GM12878 (cell line): ENCODE results near the gene MT1H. TPM values are rescaled to one million over a fixed set of nuclear protein-coding genes. Genes with fewer than 3 reads are reported as not detected.

Source experiments
- ATF3 ChIP-seq: IDR thresholded peaks from 2 replicates; pipeline ENCODE4 v1.6.1; 2011; ENCODE audit warnings: low read depth, mild to moderate bottlenecking, low read length, moderate library complexity, borderline replicate concordance; ENCODE audit errors: extremely low read depth
- BCLAF1 ChIP-seq: fragments of 450-650 bp; IDR thresholded peaks from 2 replicates; pipeline ENCODE4 v1.6.1; 2017; ENCODE audit warnings: antibody characterized with exemption, mild to moderate bottlenecking, moderate library complexity
- CEBPZ ChIP-seq: fragments of 150-350 bp; IDR thresholded peaks from 2 replicates; pipeline ENCODE4 v1.6.1; 2016; ENCODE audit warnings: low read depth, low read length
- EZH2 ChIP-seq: IDR thresholded peaks from 2 replicates; pipeline ENCODE4 v1.6.1; 2012; ENCODE audit warnings: low read depth, mild to moderate bottlenecking, control low read depth, inconsistent platforms, low read length, borderline replicate concordance; ENCODE audit not compliant: control insufficient read depth
- FOXM1 ChIP-seq: IDR thresholded peaks from 2 replicates; pipeline ENCODE4 v1.6.1; 2012; ENCODE audit warnings: low read depth, mild to moderate bottlenecking, inconsistent platforms, low read length, moderate library complexity
- GABPA ChIP-seq: IDR thresholded peaks from 2 replicates; pipeline ENCODE4 v1.6.1; 2014; ENCODE audit warnings: antibody characterized with exemption, low read depth, mild to moderate bottlenecking, inconsistent platforms
- NBN ChIP-seq: fragments of 450-650 bp; IDR thresholded peaks from 2 replicates; pipeline ENCODE4 v1.6.1; 2016
- RB1 ChIP-seq: fragments of 450-650 bp; formaldehyde crosslinking; IDR thresholded peaks from 2 replicates; pipeline ENCODE4 v1.6.1; 2017; ENCODE audit warnings: mild to moderate bottlenecking, borderline replicate concordance
- TCF12 ChIP-seq: IDR thresholded peaks from 2 replicates; pipeline ENCODE4 v1.6.1; 2011; ENCODE audit warnings: low read depth, mild to moderate bottlenecking, low read length
- polyA plus RNA-seq, 11 experiments: library from polyadenylated mRNA; depleted of rRNA in 4 of 11; unstranded in 6 of 11; stranded (reverse) in 5 of 11; fragments of >200 nt; fragmentation: Nextera tagmentation in 4 of 11; fragmentation: Illumina TruSeq in 1 of 11; extraction: Ambion mirVana in 4 of 11; extraction: Trizol in 1 of 11; gene quantifications; 1 replicate in 1 of 11; 2 replicates in 10 of 11; pipeline versions ENCODE4 v1.2.1 to v1.2.3, GENCODE V29; 2011 to 2016; ENCODE audit warnings: inconsistent platforms in 2 of 11, missing spikeins in 2 of 11, low read depth in 1 of 11
- total RNA-seq, 4 experiments: library from RNA; depleted of rRNA in 3 of 4; stranded (reverse); fragments of >200 nt in 3 of 4; fragmentation: Illumina TruSeq in 1 of 4; extraction: Trizol in 1 of 4; gene quantifications; 2 replicates each; pipeline versions ENCODE4 v1.2.1 to v1.2.3, GENCODE V29; 2013 to 2021

Gene MT1H
- total and polyA plus RNA-seq, 10 of the 15 experiments (the other 5 are each of a cell fraction or from before 2014, with no cell fraction given): 0.40 to 6.0 (median 1.1) TPM; not detected in 2

- TF ChIP-seq TCF12 (peak; percentile 39; the same call in 1 of the 2 replicates), ATF3 (no peak), NBN (no peak), EZH2 (no peak), CEBPZ (no peak), BCLAF1 (no peak), GABPA (no peak), RB1 (no peak), FOXM1 (no peak)
- TF ChIP-seq, all 136 proteins: peak for 10
Observed at GRCh38 chr16:56625140-56625942, 44.3 kb upstream of the MT1H start, which contains the start of gene MT1E (continued).
